ENCODE measurements around the gene C5orf15.
"Not testable (repeated sequence)": the region's sequence is repeated elsewhere in the genome, so short reads cannot be mapped to it uniquely, and the experiment has no call there.

The C5orf15 gene

GRCh38 chr5:133994297-133994989, 26.0 kb upstream of the C5orf15 start:
- DNase-seq (ENCODE audit: low read depth in 2 of 2), result no peak

- peak in 1 of 2 experiments; percentile 40 for DNase-seq (ENCODE audit: low read depth in 2 of 2)
Measured at GRCh38 chr5:133993185-133993936, 24.9 kb upstream of the C5orf15 start.

- DNase-seq (ENCODE audit: low read depth in 2 of 2), result no peak
Measured at GRCh38 chr5:133992429-133993155, 24.2 kb upstream of the C5orf15 start.

GRCh38 chr5:133991171-133991910, 22.9 kb upstream of the C5orf15 start:
- no peak for DNase-seq (ENCODE audit: low read depth in 2 of 2)

GRCh38 chr5:133990396-133990795, 22.0 kb upstream of the C5orf15 start:
- no peak for DNase-seq (ENCODE audit: low read depth in 2 of 2)

GRCh38 chr5:133985540-133986180, 17.2 kb upstream of the C5orf15 start:
- no peak for DNase-seq (ENCODE audit: low read depth in 2 of 2)

GRCh38 chr5:133983674-133984073, 15.2 kb upstream of the C5orf15 start:
- DNase-seq (ENCODE audit: low read depth in 2 of 2), result no peak

GRCh38 chr5:133981714-133982113, 13.3 kb upstream of the C5orf15 start:
- no peak for DNase-seq (ENCODE audit: low read depth in 2 of 2)

- no peak for DNase-seq (ENCODE audit: low read depth in 2 of 2)
Measured at GRCh38 chr5:133980652-133981051, 12.2 kb upstream of the C5orf15 start.

GRCh38 chr5:133978943-133979342, 10.5 kb upstream of the C5orf15 start:
- DNase-seq (ENCODE audit: low read depth in 2 of 2), result no peak

- no peak for DNase-seq (ENCODE audit: low read depth in 2 of 2)
Measured at GRCh38 chr5:133977858-133978257, 9.4 kb upstream of the C5orf15 start.

GRCh38 chr5:133977161-133977787, 8.8 kb upstream of the C5orf15 start:
- no peak for DNase-seq (ENCODE audit: low read depth in 2 of 2)

GRCh38 chr5:133975546-133975945, 7.1 kb upstream of the C5orf15 start:
- DNase-seq (ENCODE audit: low read depth in 2 of 2), result not testable (repeated sequence)

- DNase-seq (ENCODE audit: low read depth in 2 of 2), result no peak
Measured at GRCh38 chr5:133974142-133974541, 5.7 kb upstream of the C5orf15 start.

- DNase-seq (ENCODE audit: low read depth in 2 of 2), result no peak
Measured at GRCh38 chr5:133970325-133970909, 2.0 kb upstream of the C5orf15 start.

- DNase-seq (ENCODE audit: low read depth in 2 of 2), result no peak
Measured at GRCh38 chr5:133969654-133970324, 1.4 kb upstream of the C5orf15 start.

- no peak for DNase-seq (ENCODE audit: low read depth in 2 of 2)
Measured at GRCh38 chr5:133967698-133968203, 674 bp downstream of the C5orf15 start.

GRCh38 chr5:133967124-133967523, 1.3 kb downstream of the C5orf15 start:
- no peak for DNase-seq (ENCODE audit: low read depth in 2 of 2)

- DNase-seq (ENCODE audit: low read depth in 2 of 2), result no peak
Measured at GRCh38 chr5:133966090-133966489, 2.3 kb downstream of the C5orf15 start.

All from fibroblast of skin of left biceps (primary cell).